HG02885 (cell line): Measurements from ENCODE around the gene VCX.
"Not testable (repeated sequence)": the region's sequence is repeated elsewhere in the genome, so short reads cannot be mapped to it uniquely, and the experiment has no call there.

ENCODE experiments used
- ATAC-seq: cut with Tn5 transposase; IDR thresholded peaks from one replicate; pipeline ENCODE4 v1.9.1; 2021; ENCODE audit warnings: mild to moderate bottlenecking; ENCODE audit not compliant: unreplicated experiment, poor library complexity

The VCX gene

GRCh38 chrX:7842871-7843270 is at the start of gene VCX:
Gene VCX, plus strand, starts transcription at chrX:7843171. Its CDS starts 33 bp downstream, at chrX:7843204.
- ATAC-seq = not testable (repeated sequence)

GRCh38 chrX:7798327-7798726 is 44.6 kb upstream of the VCX start:
- ATAC-seq = no peak

- ATAC-seq = no peak
Observed at GRCh38 chrX:7801711-7802110, 41.3 kb upstream of the VCX start.

- no peak for ATAC-seq
Observed at GRCh38 chrX:7815166-7815805, 27.7 kb upstream of the VCX start.

- peak; percentile 60 for ATAC-seq
Observed at GRCh38 chrX:7828594-7828993, 14.4 kb upstream of the VCX start.

- no peak for ATAC-seq
Observed at GRCh38 chrX:7841084-7841805, 1.7 kb upstream of the VCX start.

- ATAC-seq = no peak
Observed at GRCh38 chrX:7852166-7852565, 9.2 kb downstream of the VCX start.

- ATAC-seq = no peak
Observed at GRCh38 chrX:7872042-7872441, 29.1 kb downstream of the VCX start.

GRCh38 chrX:7876957-7877356 is 34.0 kb downstream of the VCX start:
- ATAC-seq = no peak

- ATAC-seq = no peak
Observed at GRCh38 chrX:7889135-7889534, 46.2 kb downstream of the VCX start.

GRCh38 chrX:7889680-7890079 is 46.7 kb downstream of the VCX start:
- ATAC-seq = no peak

GRCh38 chrX:7891928-7892327 is 49.0 kb downstream of the VCX start:
- ATAC-seq = no peak
